Ecto neural progenitor cell (in vitro differentiated cells): Measurements from ENCODE around the gene HLCS.

ENCODE experiments used
- DNase-seq: peaks from one replicate; pipeline ENCODE4 v3.0.0-alpha.2; 2018; ENCODE audit warnings: low spot score

Gene HLCS

DNA sequence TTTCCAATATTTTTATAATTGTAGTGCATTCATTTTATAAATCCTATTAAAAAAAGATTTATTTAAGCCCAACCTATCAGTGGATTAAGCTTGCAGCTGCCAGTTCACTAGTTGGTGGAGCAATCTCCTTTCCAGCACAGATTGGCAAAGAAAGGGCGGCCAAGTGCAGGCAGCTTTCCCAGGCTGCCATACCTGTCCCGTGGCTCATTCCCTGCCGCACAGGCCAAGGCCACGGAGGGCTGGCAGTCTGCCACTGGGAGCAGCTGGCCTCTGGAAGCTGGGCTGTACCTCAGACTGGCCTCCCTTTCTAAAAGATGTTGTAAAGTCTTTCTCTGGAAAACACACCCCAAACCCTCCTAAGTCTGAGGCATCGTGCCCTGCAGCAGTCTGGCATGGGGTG, 193.4 kb downstream of the HLCS start:
- DNase-seq = no peak

DNA sequence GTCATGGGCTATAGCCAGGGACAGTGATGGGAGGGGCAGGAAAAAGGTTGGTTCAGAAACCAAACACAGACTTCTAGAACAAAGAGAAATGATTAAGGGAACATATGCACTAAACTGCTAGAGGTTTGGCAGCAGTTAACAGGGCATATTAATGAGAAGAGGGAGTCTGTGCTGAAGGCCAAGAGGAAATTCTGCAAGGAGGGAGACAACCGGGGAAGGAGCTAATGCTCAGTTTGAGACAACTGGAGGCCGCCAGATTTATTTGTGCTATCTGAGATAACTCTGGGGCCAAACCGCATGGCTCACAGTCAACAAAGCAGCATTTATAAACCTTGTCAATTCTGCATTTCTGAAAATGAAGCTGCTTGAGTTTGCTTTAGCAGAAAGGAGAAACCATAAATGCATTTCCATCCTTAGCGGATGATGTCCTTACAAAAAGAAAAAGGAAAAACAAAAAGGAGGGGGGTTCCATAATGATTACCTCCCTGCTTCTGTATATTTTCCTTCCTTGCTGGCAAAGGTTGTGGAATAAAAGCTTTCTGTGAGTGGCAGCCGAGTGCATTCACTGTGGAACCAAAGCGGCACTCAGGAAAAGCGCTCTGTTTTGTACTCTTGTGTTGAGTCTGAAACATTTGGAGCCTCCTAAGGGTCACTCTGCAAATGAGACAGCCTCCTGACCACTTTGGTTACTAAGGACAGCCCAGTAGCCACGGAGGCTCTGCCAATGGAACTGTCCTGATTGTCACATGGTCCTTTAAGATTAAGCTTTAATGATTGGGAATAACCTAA, 197.2 kb downstream of the HLCS start:
- no peak for DNase-seq

DNA sequence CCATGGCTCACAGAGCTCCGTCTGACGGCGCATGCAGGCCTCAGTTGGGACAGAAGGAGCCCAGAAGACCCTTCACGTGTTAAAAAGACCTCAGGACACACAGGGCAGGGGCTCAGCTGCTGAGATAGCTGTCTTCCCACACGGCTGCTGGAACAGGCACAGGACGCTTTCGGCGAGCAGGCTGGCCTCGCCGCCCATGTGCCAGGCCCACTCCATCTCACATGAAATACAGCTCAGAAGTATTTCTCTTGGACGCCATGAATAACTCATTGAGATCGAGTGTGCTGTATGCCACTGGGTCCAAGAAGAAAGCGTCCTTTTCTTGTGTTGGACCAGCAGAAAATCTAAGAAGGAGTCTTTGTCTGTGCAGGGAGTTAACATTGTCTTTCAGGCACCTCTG, 198.0 kb downstream of the HLCS start:
- DNase-seq = no peak

DNA sequence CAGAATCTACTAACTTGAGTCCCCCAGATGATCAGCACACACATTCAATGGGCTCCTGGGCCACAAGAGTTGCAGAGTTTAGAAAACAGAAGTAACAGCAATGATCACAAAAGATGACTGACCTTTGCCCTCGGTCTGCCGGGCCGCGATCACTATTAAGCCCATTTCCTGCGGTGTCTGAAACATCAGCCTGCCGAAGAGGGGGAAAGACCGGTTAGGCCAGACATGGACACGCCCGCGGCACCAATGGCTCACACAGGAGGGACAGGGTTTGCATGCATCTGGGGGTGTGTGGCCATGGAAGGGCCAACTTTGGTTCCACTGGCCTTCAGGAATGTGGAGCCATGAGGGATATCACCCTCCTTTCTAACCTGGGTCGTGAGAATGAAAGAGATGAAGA, 199.4 kb downstream of the HLCS start:
- no peak for DNase-seq

DNA sequence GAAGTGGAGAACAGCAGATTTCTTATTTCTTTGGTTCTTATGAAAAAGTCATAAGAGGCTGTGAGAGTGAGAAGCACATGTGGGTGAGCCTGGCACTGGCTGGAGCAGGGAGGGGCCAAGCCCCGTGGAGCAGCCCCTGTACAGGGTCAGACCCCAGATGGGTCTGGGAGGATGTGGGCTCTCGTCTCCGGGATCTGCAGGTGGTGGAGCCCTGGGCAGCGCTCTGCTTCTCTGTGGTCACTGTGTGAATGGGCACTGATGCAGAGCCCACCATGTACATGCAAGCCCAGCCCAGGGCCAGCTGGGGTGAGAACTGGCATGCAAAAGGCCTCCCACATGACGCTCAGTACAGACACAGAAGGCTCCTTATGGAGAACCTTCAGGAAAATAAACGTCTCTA, 200.0 kb downstream of the HLCS start:
- no peak for DNase-seq

DNA sequence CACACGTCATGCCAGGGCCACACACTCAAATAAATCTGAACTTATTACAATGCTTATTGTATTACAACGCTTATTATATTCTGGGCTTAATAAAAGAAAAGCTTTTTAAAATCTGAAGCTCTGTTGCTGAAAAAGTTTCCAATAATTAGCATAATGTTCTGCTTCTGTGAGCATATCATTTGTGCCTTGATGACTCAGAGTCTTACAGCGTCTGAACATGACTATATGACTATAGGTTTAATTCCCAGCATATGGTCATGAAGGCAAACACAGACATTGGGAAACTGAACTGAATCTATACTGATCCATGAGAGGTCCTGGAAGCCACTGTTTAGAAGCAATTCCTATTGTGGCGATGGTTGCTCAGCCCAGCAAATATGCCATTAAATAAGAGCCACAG, 201.2 kb downstream of the HLCS start:
- no peak for DNase-seq

DNA sequence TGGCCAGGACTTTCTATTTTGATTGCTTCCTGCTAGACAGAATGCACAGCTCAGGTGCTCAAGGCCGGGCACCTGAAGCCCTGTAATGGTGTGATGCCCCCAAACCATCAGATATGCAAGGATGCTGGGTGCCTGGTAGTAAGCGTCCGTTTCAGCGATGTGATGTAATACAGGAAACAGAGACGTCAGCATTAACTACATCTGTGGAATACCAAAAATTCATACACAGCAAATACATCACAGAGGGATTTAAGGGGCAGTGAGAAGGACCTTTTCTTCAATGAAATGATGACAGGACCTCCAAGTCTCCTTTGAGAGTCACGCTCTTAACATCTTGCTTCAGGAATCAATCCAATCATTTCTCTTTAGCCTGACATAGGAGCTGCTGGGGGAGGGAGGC, 203.2 kb downstream of the HLCS start:
- DNase-seq = no peak

DNA sequence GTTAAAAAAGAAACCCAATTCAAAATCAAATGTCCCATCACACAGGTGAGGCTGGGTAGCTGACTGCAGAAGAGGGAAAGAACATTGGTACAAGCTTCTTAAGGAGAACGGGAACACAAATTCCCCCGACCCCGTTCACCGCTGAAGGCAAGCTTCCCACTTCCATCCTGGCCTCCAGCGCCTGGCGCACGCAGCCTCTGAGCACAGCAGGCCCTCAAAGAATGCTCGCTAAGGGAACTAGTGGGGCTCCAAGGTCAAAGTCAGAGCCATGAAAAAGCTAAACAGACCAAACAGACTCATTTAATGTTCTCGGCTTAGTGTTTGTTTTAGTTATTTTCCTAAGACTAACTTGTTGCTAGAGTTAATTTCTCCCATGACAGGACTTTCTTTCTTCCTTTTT, 203.8 kb downstream of the HLCS start:
- no peak for DNase-seq

DNA sequence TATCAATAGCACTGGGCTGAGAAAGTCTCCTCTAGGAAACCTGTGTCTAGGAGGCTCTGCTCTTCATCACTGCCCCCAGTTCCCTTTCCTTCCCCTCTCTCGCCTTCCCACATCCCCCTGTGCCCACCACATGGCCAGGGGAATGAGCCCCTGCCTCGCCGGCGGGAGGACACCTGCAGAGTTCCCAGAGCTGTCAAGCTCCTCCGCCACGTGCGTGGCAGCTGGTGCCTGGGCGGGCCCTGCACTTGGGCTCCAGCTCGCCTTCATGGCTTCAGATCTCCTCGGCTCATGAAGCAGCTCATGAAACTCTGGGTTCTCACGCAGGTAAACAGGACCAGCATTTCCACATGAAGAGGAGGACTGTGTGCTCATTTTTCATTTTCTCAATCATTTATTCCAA, 204.8 kb downstream of the HLCS start:
- DNase-seq = no peak

DNA sequence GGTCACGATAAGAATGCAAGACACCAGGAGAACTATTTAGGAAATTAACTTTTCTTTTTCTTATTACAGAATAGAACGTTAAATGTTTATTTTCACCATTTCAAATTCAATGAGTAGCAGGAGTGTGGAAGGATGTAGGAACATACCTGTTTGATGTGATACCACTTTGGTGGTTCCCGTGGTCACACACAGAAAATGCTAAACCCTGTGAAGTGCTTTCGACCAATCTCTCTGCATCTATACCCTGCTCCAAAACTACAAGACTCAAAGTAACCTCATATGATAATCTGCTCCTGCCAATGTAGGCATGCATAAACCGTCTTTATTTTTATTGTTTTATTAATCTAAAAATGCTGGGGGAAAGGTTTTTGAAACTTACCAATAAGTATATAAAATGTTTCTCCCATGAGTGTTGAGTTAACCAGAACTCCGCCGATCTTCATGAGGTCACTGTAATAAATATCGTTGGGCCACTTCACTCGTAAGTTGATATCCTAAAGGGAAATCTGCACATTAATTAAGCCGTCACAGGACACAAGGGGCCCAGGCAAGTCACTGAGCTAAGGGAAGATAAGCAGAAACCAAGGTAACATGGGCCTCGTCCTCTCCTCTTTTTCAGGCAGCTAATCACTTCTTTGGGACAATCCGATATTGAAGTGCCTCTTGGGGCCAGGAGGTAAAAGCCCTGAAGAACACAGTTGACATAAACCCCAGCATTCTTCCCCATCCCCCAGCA, 207.0 kb downstream of the HLCS start:
- DNase-seq = no peak

DNA sequence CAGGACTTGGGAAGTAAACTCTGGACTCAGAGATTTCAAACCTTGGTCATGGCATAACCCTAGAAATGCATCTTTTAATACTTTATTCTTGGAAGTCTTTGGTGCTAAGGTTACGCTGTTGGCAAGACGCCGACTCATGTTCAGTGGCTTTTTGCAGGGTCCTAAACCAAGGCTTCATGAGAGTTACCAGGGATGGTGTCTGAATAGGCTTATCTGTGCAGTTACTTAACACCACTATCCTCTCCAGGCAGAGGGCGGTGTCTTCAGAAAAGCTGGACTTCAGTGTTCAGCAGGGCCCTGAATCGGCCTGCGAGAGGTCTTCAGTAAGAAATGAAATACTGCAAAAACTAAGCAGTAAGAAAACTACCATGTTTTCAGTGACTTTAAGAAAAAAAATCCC, 209.3 kb downstream of the HLCS start:
- no peak for DNase-seq

DNA sequence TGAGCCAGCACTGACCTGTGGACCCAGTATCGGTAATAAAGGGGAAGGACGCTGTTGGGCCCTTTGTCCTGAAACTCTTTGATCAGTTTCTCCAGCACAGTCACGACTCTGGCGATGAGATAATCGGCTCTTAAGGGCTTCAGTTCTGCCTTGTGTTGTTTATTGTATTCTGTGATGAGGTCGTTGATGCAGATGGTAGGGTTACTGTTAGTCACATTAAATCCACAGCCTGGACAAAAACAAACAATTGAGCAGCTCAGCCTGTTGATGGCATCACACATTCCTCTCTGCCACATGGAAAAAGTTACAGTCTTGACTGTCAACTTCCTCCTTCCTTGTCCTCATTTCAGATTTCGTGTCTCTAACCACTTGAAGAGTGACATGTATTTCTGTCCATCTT, 209.9 kb downstream of the HLCS start:
- no peak for DNase-seq

DNA sequence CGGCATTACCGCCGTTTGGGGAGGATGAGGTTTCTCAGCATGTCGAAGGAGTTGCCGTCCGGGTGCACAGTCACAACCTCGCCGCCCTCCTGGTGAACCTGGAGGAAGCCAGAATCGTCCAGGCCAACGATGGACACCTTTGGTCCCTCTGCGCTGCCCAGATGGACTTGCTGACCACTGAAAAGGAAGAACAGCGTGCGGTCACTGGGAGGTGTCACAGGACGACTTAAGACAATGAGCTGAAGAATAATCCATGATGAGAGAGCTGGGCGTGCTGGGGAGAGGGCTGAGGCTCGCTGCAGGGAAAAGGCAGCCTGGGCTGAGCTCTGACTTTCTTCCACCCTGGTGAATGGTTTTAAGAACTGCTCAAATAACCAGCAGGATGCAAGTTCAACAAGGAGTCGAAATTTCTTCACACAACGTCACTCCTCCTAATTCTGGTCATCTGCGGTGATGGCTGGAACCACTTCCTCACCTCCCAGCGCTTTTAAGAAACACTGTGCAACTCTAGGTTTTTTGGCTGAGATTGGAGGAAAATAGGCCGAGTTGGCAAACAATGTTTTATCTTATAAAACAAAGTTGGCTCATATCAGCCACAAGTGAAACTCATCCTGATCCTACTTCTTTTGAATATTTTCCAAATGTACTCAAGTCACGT, 212.1 kb downstream of the HLCS start:
- no peak for DNase-seq

DNA sequence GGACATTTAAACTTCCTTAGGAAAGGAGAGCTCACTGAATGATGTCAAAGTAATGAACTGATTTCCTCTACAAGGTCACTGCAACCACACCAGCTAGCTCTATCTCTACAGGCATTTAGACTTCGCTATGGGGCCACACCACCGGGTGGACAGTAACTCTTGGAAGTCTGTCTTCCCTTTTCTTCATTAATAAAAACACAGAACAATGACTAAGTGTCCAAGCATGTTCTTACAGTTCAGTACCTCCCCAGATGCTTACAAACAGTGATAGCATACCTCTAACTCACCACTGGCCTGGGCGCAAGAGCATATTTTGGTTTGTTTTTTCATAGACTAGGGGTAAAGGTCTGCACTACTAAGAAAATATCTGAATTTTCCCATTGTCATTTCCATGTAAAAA, 212.9 kb downstream of the HLCS start:
- DNase-seq = no peak

DNA sequence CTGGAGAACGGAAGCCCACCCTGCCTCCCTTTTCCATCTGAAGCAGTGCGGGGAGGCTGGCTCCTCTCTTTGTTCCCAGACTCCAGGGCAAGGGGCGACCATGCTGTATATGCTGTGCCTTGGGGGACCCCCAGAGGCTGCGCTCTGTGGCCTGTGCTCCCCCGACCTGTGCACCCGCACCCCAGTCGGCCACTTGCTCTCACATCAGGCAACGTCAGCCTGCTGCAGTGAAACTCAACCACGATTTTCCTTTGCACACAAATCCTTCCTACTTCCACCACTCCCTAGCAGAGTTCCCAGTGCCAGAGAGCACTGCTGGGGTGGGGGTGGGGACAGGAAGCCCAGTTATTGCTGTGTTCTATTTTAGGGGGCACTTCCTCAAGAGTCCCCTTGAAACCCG, 215.1 kb downstream of the HLCS start:
- no peak for DNase-seq

DNA sequence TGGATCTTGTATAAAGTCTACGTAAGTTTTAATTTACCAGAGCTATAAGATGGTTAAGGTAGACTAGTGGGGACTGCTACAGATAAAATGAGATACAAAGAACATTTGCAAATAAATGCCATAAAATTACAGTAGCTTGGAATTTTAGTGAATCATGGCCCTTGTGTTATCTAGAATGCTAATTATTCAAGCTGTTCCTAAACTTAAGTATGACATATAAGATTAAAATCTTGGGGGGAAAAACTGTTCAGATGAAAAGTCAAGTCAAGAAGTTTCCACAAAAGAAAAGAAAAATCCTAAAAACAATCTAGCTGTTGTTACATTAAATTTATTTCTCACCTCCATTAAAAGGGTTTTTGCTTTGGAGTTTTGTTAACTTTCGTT, 215.9 kb downstream of the HLCS start:
- no peak for DNase-seq

DNA sequence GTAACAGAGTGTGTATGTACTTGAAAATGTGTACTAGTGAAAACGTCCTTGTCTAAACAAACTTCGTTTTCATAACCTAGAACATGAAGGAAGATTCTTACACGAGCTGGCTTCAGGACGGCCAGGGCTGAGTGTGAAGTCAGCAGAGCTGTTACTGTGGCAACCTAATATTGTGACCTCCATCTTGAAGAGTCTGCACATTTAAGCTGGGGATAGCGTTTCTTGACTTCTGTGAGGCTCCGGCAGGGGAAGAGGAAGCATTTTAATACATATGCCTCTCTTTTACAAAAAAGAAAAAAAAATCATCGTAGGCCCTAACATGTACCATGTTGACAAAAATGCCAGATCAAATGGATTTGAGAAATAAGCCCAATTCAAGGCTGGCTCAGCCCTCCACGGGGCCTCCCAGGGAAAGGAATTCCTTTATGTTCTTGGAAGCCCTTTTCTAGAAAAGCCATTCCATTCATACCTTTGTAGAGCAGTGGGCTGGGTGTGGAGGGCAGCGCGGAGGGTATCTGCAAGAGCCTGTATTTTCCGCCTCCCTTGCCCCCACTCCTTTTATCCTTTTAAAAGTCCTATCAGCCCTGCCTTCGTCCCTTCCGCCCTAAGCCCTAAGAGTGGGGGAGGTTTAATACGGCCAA, 216.4 kb downstream of the HLCS start:
- DNase-seq = peak; percentile 82

DNA sequence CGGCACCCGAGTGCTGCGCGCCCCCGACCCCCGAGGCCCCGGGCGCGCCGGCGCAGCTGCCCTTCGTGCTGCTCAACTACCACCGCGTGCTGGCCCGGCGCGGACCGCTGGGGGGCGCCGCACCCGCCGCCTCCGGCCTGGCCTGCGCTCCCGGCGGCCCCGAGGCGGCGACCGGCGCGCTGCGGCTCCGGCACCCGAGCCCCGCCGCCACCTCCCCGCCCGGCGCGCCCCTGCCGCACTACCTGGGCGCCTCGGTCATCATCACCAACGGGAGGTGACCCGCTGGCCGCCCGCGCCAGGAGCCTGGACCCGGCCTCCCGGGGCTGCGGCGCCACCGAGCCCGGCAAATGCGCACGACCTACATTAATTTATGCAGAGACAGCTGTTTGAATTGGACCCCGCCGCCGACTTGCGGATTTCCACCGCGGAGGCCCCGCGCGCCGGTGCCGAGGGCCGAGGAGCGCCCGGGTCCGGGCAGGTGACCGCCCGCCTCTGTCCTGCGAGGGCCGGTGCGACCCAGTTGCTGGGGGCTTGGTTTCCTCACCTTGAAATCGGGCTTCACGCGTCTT, 218.6 kb downstream of the HLCS start:
- peak; percentile 89 for DNase-seq

DNA sequence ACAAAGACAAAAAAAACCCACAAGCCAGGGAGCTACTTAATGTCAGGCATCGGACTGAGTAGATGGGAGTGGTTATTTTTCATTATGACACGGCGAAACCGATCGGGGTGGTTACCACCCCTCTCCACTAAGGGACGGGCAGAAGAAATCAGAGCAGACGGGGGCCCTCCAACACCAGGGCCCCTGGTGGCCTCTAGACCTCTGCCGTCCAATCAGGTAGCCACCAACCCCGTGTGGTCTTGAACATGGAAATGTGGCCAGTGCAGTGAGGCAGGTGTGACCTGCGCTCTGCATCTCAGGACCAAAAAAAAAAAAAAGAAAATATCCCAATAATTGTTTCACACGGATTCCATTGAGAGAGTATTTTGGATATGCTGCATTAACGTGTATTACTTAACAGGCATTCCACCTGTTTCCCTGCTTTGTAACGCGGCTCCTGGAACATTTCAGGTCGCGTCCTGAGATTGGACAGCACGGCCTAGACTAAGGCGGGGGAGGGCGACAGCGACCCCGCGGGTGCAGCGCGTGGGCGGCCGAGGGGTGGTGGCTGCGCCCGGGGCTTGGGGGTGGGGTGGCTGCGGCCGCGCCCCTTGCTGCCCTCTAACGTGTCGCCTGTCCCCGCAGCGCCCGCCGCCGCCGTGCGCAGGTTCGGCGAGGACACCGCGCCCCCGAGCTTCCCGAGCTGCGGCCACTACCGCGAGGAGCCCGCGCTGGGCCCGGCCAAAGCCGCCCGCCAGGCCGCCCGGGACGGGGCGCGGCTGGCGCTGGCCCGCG, 219.2 kb downstream of the HLCS start:
- no peak for DNase-seq

DNA sequence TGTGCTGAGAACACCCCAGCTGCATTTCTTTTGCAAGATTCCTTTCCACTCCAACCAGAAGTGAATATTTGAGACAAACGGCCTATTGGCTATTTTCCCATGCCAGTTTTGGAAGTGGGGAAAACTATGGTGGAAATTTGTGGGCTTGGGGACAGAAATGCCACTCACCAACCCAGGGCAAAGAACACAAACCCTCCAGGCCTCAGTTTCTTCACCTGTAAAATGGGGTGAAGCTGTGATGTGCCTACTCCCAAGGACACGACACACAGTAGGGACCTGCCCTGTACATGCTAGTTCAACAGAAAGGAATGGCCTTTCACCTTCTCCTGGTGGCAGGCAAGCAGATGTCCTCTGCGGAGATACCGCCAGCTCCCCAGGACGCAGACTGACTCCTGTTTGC, 221.0 kb downstream of the HLCS start:
- DNase-seq = no peak

DNA sequence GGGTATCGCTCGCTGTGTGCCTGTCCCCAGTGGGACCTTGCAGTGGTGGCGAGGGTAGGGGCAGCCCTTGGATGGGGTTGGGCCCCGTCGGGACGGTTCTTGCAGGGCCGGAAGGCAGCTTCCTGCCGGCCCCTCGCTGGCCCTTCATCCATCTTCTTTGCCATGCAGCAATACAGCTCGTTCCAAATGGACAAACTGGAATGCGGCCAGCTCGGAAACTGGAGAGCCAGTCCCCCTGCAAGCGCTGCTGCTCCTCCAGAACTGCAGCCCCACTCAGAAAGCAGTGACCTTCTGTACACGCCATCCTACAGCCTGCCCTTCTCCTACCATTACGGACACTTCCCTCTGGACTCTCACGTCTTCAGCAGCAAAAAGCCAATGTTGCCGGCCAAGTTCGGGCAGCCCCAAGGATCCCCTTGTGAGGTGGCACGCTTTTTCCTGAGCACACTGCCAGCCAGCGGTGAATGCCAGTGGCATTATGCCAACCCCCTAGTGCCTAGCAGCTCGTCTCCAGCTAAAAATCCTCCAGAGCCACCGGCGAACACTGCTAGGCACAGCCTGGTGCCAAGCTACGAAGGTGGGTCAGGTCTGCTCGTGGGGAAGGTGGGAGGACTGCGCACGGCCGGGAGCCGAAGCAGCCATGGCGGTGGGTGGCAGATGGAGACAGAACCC, 221.8 kb downstream of the HLCS start:
- no peak for DNase-seq
